GM18868 (cell line): ENCODE results near the gene DHCR7.

Experiments
- ATAC-seq: cut with Tn5 transposase; IDR thresholded peaks from one replicate; pipeline ENCODE4 v1.9.1; 2021; ENCODE audit warnings: mild to moderate bottlenecking, moderate library complexity; ENCODE audit not compliant: unreplicated experiment

DHCR7 gene

DNA sequence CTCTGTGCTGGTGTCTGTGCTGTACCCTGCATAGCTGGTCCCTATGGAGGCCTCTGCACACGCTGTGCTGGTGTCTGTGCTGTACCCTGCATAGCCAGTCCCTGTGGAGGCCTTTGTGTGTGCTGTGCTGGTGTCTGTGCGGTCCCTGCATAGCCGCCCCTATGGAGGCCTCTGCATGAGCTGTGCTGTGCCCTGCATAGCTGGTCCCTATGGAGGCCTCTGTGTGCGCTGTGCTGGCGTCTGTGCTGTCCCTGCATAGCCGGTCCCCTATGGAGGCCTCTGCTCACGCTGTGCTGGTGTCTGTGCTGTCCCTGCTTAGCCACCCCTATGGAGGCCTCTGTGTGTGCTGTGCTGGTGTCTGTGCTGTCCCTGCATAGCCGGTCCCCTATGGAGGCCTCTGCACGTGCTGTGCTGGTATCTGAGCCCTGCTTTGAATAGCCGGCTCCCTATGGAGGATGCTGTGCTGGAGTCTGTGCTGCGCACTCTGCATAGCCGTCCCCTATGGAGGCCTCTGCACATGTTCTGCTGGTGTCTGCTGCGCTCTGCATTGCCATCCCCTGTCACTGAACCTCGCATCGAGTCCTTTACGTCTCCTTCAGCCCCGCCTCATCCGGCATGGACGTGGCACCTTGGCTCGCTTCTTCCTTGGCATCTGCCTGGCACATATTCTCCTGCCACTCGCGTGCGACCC is 11.0 kb upstream of the DHCR7 start:
- no peak for ATAC-seq

- no peak for ATAC-seq
These were observed 10.2 kb upstream of the DHCR7 start for GRCh38 chr11:71458146-71459070.

DNA sequence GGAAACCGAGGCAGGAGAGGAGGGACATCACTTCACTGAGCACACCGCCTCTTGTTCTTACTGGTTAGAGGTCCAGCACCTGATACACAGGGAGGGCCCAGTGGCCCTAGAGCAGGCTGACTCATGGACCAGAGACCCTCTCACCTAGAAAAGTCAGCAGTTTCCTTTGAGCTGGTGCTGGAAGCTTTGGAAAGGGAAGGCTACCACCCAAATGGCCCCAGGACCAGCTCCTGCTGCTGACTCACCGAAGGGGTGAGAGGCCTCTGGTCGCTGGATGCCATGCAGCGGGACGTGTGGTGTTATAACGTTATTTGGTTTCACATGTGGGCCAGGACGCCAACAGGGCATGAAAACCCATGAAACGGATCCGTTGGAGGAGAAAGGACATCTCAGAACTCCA is 8.6 kb upstream of the DHCR7 start:
- no peak for ATAC-seq

- ATAC-seq = no peak
These were observed 8.1 kb upstream of the DHCR7 start for GRCh38 chr11:71456294-71456693.

- ATAC-seq = no peak
These were observed 6.4 kb upstream of the DHCR7 start for GRCh38 chr11:71454470-71455113.

GRCh38 chr11:71453918-71454304 is 5.7 kb upstream of the DHCR7 start:
- no peak for ATAC-seq

GRCh38 chr11:71453037-71453917 is 5.1 kb upstream of the DHCR7 start, which contains the start of gene NADSYN1:
TSS of gene NADSYN1 (plus strand) at chr11:71453203. CDS start at chr11:71453297, 94 bp downstream.
- ATAC-seq = peak; percentile 53

DNA sequence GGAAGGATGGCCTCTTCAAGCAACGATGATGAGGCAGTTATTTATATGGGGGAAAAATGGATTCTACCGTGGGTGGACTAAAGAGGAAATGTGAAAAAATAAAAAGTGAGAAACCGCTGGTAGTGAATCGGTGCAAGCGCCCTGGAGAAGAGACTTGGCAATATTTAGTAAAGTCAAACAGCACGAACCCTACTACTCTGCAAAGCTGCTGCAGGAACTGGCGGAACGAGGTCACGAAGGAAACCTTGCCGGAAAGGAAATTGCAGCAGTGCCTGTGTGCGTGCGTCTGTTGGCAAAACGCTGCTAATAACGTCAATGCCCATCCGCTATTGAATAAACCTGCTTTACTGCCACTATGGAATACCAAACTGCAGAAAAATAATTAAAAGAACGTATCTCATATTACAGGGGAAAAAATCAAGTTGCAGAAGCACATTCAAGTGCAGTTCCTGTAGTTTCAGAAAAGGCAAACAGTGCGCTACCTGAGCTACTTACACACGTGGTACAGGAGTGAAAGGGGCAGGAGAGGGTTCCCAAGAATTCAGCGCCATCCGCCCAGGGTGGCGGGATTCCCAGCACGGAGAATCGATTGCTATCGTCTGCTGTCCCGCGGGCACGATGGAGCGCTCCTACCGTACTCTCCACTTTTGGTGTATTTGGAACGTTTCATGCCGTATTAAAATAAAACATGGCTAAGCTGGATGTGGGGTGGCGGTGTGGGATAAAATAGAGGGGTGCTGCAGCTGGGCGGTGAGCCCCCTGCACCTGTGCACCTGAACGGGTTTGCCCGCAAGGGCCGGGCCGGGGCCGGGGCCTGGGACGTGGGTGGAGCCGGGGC is 4.2 kb upstream of the DHCR7 start:
- ATAC-seq = no peak

DNA sequence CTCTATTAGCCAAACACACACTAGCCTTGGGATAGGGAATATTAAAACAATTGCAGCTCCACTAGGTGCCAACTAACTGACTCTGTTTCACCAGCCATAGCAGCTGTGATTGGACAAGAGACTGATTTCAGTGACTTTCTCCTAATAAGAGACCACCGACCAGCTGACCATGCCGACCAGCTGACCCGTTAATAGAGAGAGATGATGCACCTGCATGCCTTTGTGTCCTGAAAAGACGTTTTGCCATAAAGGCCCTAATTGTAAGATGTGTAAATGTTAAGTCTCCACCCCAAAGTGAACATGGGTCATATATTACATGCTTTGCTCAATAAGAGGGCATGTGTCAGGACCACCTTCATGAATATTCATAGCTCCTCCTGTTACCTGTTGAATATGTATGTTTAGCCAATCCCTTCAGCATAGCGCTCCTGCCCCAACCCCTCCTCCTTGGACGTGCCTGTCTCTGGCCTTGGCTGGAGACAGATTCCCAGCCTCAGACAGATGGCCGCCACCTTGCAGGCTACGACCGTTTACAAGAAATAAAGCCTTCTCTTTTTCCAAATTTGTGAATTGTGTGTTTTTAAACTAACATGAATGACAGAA is 3.5 kb upstream of the DHCR7 start:
- no peak for ATAC-seq

GRCh38 chr11:71450939-71451338 is 2.7 kb upstream of the DHCR7 start:
- ATAC-seq = no peak

GRCh38 chr11:71450507-71450906 is 2.3 kb upstream of the DHCR7 start:
- ATAC-seq = no peak

GRCh38 chr11:71449596-71449995 is 1.4 kb upstream of the DHCR7 start:
- no peak for ATAC-seq

- no peak for ATAC-seq
These were observed 369 bp downstream of the DHCR7 start for GRCh38 chr11:71447791-71448256.

GRCh38 chr11:71446942-71447688 is 1.1 kb downstream of the DHCR7 start:
- ATAC-seq = no peak

DNA sequence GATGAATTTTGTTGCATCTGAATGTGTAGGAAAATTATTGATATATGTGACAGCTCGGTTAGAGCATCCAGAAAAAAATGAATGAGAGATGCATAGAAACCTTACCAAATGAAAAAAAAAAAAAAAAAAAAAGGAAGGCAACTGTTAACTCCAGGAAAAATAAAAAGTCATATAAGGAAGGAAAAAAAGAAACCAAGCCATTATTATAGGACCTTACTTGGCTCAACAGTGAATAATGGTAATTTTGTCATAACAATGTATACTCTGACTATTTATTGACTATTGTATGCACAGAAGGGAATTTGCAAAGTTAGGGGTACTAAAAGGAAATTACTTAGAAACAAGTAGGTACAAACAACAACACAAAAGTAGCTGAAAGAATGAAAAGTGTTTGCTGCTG is 2.0 kb downstream of the DHCR7 start:
- no peak for ATAC-seq

GRCh38 chr11:71444811-71445210 is 3.4 kb downstream of the DHCR7 start:
- ATAC-seq = no peak

DNA sequence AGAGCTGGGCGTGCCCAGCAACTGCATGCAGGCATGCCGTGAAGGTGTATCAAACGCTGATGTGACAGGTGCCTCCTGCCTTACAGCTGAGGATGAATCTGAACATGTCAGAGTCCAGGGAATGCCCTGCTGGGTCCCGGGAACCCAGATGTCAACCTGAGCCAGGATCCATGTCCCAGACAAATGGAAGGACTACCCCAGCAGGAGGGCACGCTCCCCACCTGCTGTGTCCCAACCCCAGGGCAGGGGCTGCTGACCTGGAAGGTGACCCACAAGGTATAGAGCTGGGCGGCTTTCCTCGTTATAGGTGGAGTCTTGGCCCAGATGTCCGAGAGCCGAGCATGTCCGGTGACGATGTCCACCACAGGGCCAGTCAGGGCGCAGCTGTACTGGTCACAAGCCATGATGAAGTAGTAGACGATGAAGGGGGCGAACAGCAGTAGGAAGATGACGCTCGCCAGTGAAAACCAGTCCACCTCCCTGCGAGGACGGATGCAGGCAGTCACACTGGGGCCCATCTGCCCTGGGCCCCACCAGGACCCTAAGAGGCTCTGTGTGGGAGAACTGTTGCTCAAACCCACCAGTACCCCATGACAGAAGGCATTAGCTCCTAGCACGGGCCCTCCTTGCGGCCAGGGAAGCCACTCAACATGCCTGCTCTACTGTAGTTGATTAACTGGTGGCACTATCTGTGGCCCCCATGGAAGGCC is 4.3 kb downstream of the DHCR7 start:
- no peak for ATAC-seq

DNA sequence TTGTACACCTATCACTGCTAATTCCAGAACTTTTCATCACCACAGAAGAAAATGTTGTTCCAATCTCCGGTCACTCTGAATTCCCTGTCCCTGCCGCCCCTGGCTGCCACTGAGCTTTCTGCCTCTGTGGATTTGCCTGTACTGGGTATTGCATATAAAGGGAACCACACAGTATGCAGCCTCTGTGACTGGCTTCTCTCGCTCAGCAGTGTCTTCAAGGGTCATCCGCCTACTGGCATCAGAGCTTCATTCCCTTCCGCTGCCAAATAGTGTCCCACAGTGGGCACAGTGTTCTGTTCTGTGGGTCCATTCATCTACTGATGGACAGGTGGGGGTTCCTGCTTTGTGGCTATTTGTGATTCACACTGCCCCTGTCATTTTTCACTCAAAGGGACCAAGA is 5.3 kb downstream of the DHCR7 start:
- ATAC-seq = no peak
